ENCODE measurements around the gene FAM120A. TPM values are rescaled to one million over a fixed set of nuclear protein-coding genes. Genes with fewer than 3 reads are reported as not detected.

Gene FAM120A
- total RNA-seq, 1 experiment from 2014 or later = 98.2 TPM

DNA sequence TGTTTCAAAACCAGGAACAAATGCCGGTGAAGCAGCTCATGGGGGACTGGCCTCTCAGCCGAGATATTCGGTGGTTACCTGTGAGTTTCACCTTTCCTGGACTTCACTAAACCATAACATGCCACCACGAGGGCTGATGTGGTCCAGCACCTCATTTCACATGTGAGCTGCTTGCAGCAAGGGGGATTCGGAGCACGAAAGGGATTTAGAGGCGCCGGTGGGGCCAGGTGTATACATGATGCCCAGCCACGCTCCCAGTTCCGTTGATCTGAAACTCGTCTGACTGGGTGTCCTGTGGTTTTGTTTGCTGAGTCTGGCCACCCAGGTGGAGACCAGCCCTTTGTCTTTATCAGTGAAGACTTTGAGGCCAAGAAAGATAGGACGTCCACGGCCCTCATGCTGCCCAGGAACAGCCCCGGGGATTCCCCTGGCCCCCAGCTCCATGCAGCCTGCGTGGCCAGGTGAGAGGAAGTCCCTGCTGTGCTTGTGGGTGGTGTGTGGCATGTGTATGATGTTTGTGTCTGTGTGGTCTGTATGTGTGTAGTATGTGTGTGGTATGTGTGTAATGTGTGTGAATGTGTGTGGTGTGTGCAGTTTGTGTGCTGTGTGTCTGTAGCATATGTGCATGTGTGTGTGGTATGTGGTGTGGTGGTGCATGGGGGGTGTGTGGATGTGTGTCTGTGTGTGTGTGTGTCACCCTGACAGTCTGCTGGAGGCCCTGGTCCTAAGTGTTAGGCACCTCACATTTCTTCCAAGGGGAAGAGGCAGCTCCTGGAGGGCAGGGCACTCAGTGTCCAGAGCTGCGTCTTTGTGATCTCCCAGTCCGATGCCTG is 148.3 kb downstream of the FAM120A start:
- Mint-ChIP-seq H3K9me3 (ENCODE audit: low read depth, unreplicated experiment) (no peaks in the 10 kb centered on the region), H3K4me3 (ENCODE audit: low read depth, unreplicated experiment) (peak overlapping the region; percentile 11), H3K36me3 (ENCODE audit: insufficient read depth, unreplicated experiment) (no peaks in the 10 kb centered on the region), H3K27me3 (ENCODE audit: unreplicated experiment) (no peaks in the 10 kb centered on the region), H3K4me1 (ENCODE audit: low read depth, unreplicated experiment) (peaks cover 20% of the 10 kb centered on the region), H3K27ac (ENCODE audit: unreplicated experiment) (no peak overlapping the region)
- CTCF ChIA-PET = interaction anchor here (1.0 to 1.2 kb wide), 2 partner anchors 33 to 397 kb away, joined by 3 read pairs; no protein-coding TSS in a partner anchor
- DNase-seq = peak; percentile 8
- BruUV-seq (replicated peaks) = no TSS peak
- intact Hi-C loops (cut with micrococcal nuclease; ENCODE audit: unreplicated experiment) = no loop called here
- TF ChIP-seq, protein P1, sequence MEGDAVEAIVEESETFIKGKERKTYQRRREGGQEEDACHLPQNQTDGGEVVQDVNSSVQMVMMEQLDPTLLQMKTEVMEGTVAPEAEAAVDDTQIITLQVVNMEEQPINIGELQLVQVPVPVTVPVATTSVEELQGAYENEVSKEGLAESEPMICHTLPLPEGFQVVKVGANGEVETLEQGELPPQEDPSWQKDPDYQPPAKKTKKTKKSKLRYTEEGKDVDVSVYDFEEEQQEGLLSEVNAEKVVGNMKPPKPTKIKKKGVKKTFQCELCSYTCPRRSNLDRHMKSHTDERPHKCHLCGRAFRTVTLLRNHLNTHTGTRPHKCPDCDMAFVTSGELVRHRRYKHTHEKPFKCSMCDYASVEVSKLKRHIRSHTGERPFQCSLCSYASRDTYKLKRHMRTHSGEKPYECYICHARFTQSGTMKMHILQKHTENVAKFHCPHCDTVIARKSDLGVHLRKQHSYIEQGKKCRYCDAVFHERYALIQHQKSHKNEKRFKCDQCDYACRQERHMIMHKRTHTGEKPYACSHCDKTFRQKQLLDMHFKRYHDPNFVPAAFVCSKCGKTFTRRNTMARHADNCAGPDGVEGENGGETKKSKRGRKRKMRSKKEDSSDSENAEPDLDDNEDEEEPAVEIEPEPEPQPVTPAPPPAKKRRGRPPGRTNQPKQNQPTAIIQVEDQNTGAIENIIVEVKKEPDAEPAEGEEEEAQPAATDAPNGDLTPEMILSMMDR (IDR thresholded peaks at IDR 0.05; ENCODE audit: unreplicated experiment) = no peak

DNA sequence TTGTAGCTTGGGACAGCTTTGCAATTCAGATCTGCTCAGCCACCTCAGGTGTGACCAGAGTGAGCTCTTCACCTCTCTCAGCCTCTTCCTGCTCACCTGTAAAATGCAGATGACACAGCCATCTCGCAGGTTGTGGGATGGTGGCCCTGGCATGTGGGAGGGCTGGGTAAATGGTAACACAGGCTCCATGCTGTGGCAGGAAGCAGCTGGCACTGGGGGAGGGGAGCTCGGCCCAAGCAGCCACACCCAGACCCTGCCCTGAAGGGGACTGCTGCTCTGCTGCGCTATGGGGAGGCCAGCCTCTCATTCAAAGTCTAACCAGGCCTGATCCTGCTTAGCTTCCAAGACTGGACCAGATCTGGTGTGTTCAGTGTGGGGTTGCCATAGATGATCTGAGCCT is 149.0 kb downstream of the FAM120A start:
- TF ChIP-seq, protein P1 (IDR thresholded peaks at IDR 0.05; ENCODE audit: unreplicated experiment) = no peak
- CTCF ChIA-PET = interaction anchor here (1.0 to 1.2 kb wide), 2 partner anchors 34 to 398 kb away, joined by 3 read pairs; no protein-coding TSS in a partner anchor
- H3K27ac Mint-ChIP-seq (ENCODE audit: unreplicated experiment) = no peak overlapping the region
- intact Hi-C loops (cut with micrococcal nuclease; ENCODE audit: unreplicated experiment) = no loop called here
- H3K9me3 Mint-ChIP-seq (ENCODE audit: low read depth, unreplicated experiment) = no peaks in the 10 kb centered on the region
- H3K4me1 Mint-ChIP-seq (ENCODE audit: low read depth, unreplicated experiment) = peaks cover 20% of the 10 kb centered on the region
- no peak overlapping the region for H3K4me3 Mint-ChIP-seq (ENCODE audit: low read depth, unreplicated experiment)
- no TSS peak for BruUV-seq (replicated peaks)
- H3K27me3 Mint-ChIP-seq (ENCODE audit: unreplicated experiment) = no peaks in the 10 kb centered on the region
- no peaks in the 10 kb centered on the region for H3K36me3 Mint-ChIP-seq (ENCODE audit: insufficient read depth, unreplicated experiment)
- DNase-seq = peak; percentile 41

DNA sequence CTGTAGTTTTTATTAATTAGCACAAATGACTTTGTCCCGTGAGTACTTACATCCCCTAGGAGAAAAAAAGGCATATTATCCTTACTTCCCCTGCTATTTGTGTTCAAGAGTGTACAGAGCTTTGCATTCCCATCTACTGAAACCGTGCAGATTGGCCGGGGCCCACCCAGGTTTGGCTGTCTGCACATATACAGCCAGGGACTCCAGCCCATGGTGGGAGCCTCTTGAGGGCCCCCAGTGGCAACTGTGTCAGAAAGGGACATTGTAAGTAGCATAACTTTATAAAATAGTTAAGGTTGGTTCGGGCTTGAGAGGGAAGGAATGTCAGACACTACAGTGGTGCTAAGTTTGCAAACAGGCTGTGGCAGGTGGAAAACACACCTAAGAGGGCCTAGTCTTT is 149.6 kb downstream of the FAM120A start:
- H3K4me1 Mint-ChIP-seq (ENCODE audit: low read depth, unreplicated experiment) = peaks cover 20% of the 10 kb centered on the region
- H3K4me3 Mint-ChIP-seq (ENCODE audit: low read depth, unreplicated experiment) = no peak overlapping the region
- intact Hi-C loops (cut with micrococcal nuclease; ENCODE audit: unreplicated experiment) = no loop called here
- no peak for DNase-seq
- TF ChIP-seq, protein P1 (IDR thresholded peaks at IDR 0.05; ENCODE audit: unreplicated experiment) = no peak
- no peaks in the 10 kb centered on the region for H3K9me3 Mint-ChIP-seq (ENCODE audit: low read depth, unreplicated experiment)
- no TSS peak for BruUV-seq (replicated peaks)
- CTCF ChIA-PET = interaction anchor here (1.0 to 1.2 kb wide), 2 partner anchors 35 to 398 kb away, joined by 3 read pairs; no protein-coding TSS in a partner anchor
- H3K36me3 Mint-ChIP-seq (ENCODE audit: insufficient read depth, unreplicated experiment) = no peaks in the 10 kb centered on the region
- H3K27me3 Mint-ChIP-seq (ENCODE audit: unreplicated experiment) = no peaks in the 10 kb centered on the region
- no peak overlapping the region for H3K27ac Mint-ChIP-seq (ENCODE audit: unreplicated experiment)

DNA sequence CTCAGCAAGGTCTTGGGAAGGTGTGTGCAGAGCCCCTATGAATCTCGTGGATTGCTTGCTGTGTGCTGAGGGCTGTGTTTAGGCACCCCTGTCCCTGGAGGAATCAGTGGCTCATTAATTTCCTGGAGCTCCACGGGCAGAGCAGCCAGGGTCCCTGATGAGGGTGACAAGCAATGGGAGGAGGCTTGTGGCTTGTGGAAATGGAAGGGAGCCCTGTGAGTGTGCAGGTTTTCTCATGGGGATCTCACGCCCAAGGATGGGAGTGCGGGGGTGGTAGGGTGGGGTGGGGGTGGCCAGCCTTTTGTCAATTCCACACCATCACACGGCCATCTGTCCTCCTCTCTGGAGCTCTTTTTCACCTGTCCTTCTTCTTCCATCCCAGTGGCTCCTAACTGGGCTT is 150.2 kb downstream of the FAM120A start:
- Mint-ChIP-seq H3K27ac (ENCODE audit: unreplicated experiment) (no peak overlapping the region), H3K4me1 (ENCODE audit: low read depth, unreplicated experiment) (peaks cover 20% of the 10 kb centered on the region), H3K36me3 (ENCODE audit: insufficient read depth, unreplicated experiment) (no peaks in the 10 kb centered on the region), H3K9me3 (ENCODE audit: low read depth, unreplicated experiment) (peaks cover 3% of the 10 kb centered on the region), H3K27me3 (ENCODE audit: unreplicated experiment) (no peaks in the 10 kb centered on the region), H3K4me3 (ENCODE audit: low read depth, unreplicated experiment) (no peak overlapping the region)
- CTCF ChIA-PET = no interaction called here
- TF ChIP-seq, protein P1 (IDR thresholded peaks at IDR 0.05; ENCODE audit: unreplicated experiment) = no peak
- no TSS peak for BruUV-seq (replicated peaks)
- DNase-seq = no peak
- intact Hi-C loops (cut with micrococcal nuclease; ENCODE audit: unreplicated experiment) = no loop called here
